ENCODE results near the gene CREB5.

CREB5 gene

GRCh38 chr7:28510026-28510369, 97.7 kb downstream of the CREB5 start:
- DNase-seq = no peak

- no peak for DNase-seq
Measured at GRCh38 chr7:28512668-28513440, 100.5 kb downstream of the CREB5 start.

DNA sequence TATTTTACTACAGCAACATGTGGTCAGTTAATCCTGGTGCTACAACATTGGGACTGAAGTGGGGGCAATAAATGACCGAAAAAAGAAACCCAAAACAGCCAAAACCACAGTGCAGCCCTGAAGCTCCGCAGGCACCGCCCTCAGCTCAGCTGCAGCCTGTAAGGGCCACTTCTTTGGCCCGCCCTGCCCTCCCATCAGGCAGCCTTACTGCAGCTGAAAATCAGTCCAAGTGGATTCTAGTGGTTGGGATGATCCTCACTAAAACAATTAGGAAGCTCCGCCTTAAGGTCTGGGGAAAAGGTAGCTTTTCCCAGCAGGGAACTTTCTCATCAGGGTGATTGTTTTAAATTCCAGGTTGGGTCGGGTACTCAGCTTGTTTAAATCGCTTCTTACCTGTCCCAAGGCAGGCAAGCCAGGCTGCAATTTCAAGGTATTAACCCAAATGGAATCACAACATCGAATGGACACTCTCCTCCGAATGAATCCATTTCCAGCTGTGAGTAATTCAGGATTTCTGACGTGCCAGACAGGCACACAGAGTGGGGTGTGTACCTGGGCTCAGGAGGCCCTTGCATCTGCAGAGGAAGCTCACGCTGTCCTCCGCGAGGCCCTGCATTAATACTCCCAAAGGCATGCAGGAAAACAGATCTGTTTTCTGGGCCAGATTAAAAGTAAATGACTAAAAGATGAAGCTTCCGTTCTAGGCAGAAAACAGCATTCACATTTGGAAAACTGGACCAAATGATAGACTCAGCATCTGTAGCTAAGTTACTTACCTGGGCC, 104.3 kb downstream of the CREB5 start:
- DNase-seq = no peak

- no peak for DNase-seq
Measured at GRCh38 chr7:28517206-28517605, 104.9 kb downstream of the CREB5 start.

DNA sequence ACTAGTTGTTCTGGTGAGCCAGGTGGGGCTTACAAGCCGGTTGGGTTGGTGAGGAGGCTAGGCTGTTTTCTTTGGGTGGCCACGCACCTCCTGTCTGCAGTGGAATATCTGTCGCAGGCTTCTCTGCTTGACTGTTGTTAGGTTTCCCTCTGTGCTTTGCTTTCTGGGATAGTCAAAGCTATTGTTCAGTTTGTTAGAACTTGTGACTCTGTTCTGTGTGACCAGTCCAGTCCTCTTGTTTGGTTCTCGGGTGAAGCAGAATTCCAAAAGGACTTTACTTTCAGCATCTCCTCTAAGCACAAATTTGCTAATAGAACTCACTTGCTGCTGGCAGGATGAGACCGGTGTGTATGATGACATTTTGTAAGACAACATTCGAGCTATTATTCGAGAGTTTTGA, 105.3 kb downstream of the CREB5 start:
- DNase-seq = no peak

GRCh38 chr7:28520074-28521015, 108.0 kb downstream of the CREB5 start:
- no peak for DNase-seq

- no peak for DNase-seq
Measured at GRCh38 chr7:28524978-28525377, 112.7 kb downstream of the CREB5 start.

- no peak for DNase-seq
Measured at GRCh38 chr7:28528899-28529298, 116.6 kb downstream of the CREB5 start.

DNA sequence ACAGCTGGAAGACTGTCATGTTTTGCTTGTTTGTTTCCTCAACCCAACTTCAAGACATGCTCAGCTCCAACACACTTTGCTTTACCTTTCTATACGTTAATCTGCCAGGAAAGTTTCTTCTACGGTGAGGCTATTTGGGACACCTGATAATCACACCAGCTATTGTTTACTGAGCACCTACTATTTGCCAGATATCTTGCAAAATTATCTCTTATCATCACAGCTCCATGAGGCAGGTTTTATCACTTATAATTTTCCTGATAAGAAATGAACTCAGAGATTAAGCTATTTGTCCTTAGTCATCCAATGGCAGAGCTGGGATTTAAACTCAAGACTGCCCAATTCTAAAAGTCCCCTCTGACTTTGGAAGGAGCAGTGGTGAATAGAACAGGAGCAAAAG, 117.4 kb downstream of the CREB5 start:
- no peak for DNase-seq

GRCh38 chr7:28530175-28530802, 118.0 kb downstream of the CREB5 start:
- DNase-seq = no peak

GRCh38 chr7:28530803-28531175, 118.5 kb downstream of the CREB5 start:
- no peak for DNase-seq

- no peak for DNase-seq
Measured at GRCh38 chr7:28531291-28531690, 119.0 kb downstream of the CREB5 start.

DNA sequence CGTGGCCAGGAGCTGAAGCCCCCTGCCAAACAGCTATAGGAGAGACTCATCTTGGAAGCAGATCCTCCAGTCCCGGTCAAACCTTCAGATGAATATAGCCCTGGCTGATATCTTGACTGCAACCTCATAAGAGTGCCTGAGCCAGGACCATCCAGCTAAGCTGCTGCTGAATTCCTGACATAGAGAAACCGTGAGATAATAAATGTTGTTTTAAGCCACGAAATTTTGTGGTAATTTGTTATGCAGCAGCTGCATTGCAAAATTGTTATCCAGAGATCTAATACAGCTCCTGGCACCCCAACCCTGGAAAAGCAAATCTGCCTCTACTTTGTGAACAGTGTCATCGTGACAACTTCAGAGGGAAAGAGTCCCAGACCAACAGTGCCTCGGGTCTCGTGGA, 119.9 kb downstream of the CREB5 start:
- no peak for DNase-seq

GRCh38 chr7:28533267-28533666, 120.9 kb downstream of the CREB5 start:
- no peak for DNase-seq

DNA sequence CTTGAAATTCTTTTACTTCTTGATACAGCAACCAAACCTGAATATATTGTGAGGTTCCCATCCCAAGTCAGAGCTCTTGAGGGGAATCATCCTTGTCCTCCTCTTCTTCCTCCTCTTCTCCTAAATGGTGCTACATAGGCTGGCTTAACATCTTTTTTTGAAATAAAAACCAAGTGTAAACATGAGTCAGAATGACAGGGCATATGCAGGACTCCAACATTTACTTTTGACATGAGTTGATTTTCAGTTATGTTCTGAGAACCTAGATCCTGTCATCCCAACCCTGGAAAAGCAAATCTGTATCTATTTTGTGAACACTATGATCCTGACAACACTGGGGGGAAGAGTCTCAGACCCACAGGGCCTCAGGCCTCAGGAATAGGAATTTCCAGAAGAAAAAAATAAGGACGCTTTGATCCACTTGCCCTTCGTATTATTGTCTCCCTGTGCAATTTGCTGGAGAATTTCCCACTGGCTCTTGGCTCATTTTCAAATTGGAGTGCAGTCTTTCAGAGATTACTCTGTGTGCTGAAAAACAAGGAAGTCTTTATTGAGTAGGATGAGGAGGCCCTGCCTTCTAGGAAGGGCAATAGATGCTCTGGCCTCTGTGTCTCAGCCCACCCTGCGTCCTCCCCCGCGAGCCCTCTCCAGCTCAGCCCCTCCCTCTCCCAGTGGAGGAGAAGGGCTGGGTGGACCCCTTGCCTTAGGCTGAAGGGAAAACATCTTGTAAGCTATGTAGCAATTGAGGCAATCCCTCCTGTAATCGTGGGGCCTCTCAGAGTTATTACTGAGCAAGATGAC, 121.6 kb downstream of the CREB5 start:
- DNase-seq = peak in 44 of 56 donors; percentile 3 to 78 (median 50)

DNA sequence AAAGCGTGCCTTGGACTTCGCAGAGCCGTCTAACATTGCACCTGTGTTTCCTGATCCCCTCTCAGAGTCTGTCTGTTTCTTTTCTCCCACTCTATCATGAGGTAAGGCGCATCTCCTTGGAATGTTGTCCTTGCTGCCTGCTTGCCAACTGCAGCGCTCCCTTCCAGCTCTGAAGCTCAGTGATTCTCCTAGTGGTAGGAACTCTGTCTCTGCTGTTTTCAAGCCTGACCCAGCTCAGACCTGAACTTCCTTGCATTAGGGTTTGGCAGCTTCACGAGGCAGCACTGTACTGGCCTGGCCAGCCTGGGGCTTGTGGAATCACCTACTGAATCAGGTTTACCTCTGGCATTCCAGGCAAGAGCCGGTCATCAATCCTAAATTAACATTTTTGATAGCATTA, 123.9 kb downstream of the CREB5 start:
- no peak for DNase-seq

DNA sequence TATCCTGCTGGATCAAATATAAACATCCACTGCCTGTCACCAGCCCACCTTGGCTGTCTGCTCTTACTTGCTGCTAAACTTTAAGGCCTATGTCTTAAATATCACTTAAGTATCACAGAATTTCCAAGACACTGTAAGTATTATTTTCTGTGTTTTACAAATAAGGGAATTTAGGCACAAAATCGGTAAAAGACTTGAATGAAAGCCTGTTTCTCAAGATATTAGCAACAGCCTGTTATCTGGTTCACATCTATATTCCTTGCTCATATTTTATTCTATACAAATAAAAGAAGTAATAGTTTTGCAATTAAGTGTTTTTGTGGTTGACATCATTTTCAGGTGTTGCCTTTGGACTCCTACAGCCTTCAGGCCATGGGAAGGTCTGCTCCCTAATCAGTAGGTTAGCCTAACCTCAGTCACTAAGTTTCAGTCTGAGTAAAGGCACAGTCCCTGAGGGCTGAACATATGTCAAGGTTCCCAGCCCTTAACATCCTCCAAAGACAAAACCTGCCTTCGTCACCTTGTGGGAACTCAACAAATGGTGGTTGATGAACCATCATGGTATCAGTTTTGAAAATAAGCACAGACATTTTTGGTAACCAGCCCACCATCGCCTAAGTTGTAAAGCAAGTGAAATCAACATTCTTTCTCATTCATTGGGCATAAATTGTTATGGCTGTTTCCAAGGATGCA, 127.1 kb downstream of the CREB5 start:
- no peak for DNase-seq

GRCh38 chr7:28542410-28542809, 130.1 kb downstream of the CREB5 start:
- no peak for DNase-seq

DNA sequence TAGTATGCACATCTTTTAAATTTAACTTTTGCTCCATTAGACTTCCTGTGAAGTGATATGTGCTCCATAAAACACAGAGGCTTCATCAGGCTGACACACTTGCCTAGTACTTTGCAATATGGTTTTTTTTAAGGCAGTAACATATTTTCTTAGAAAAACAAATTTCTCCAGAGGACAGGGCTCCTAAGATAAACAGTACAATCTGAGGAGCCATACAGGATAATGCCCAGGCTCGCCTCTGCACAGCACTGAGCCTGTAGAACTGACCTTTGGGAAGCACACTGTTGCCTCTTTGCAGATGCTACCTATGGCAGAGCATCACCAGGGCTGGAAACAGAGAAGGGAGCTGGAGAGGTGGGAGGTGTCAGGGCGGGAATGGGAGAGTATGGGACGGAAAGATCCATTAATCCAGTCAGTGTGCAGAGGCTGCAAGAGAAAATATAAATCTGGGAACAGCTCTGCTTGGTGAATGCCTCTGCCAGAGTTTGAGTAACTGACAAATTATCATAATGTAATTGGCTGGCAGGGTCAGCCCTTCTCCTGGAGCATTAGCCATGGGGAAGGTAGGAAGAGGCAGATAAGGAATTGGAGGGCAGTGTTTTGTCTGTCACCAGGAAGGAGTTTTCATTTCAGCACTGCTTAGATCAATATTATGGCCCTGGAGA, 132.3 kb downstream of the CREB5 start:
- no peak for DNase-seq
